Heart left ventricle (tissue), 13 donors: ENCODE results near the gene GLYAT.

Source experiments
- POLR2A ChIP-seq, 2 donors: fragments of 450-650 bp; IDR thresholded peaks; one replicate each; pipeline ENCODE4 v1.6.1; 2017; ENCODE audit warnings: antibody characterized with exemption in 2 of 2, mild to moderate bottlenecking in 2 of 2, moderate library complexity in 2 of 2
- TF ChIP-seq, protein P1 (sequence below), 12 donors: fragments of 200-600 bp; sonication (generic) in 4 of 12; IDR thresholded peaks; one replicate each; pipeline versions ENCODE4 v1.5.0 to v1.8.0; 2018 to 2022; ENCODE audit warnings: antibody characterized with exemption in 12 of 12, mild to moderate bottlenecking in 5 of 12
- donor health status: ischemic (EF 13 %, LVEDD 7.1; RV severe dilation, severe dysfunction).
- donor health status: DM: no; HTN: yes; CAD: no.
- donor health status: DM: no; HTN: no; CAD: no.
- donor health status: ischemic (EF 25% LVEDD 6.9; RV normal size, moderate dysfunction).
- donor health status: ischemic (EF 25% LVEDD 5.7; RV mildly dilated, moderate dysfunction).
- donor health status: ischemic (EF 35%, LVEDD 5.7; RV mildly dilated, moderate dysfunction).
- donor health status: nonischemic (EF 11% LVEDD 7.7; RV severe dilation, severe dysfunction).
- donor health status: DM: yes; HTN: yes; CAD: no.
- donor health status: PGD.
- donor health status: ischemic (EF 29% LVEDD 5.4; RV normal size, mild dysfunction).
- donor health status: nonischemic (EF 23%, LVEDD 6.1; RV moderate dilation, normal function).

DNA sequence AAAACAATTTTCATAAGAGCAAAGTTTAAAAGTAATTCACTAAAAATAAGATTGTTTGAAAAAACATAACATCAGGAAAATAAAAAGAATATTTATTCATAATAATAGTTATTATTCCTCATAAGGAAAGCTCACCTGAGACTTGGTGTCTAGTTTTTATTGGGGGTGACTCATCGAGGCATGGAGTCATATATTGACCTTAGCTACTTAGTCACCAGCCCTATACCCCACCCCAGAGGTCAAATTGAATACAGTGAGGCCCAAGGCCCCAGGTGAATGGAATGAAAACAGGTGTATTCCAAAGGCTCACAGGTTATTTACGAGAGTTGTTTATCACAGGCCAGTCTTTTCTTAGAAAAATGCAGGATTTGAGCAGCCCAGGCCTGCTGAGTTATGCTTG lies 72.3 kb downstream of the GLYAT start:
- TF ChIP-seq, protein P1, sequence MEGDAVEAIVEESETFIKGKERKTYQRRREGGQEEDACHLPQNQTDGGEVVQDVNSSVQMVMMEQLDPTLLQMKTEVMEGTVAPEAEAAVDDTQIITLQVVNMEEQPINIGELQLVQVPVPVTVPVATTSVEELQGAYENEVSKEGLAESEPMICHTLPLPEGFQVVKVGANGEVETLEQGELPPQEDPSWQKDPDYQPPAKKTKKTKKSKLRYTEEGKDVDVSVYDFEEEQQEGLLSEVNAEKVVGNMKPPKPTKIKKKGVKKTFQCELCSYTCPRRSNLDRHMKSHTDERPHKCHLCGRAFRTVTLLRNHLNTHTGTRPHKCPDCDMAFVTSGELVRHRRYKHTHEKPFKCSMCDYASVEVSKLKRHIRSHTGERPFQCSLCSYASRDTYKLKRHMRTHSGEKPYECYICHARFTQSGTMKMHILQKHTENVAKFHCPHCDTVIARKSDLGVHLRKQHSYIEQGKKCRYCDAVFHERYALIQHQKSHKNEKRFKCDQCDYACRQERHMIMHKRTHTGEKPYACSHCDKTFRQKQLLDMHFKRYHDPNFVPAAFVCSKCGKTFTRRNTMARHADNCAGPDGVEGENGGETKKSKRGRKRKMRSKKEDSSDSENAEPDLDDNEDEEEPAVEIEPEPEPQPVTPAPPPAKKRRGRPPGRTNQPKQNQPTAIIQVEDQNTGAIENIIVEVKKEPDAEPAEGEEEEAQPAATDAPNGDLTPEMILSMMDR (IDR thresholded peaks at IDR 0.05), result no peak
- TF ChIP-seq POLR2A (IDR thresholded peaks at IDR 0.05), result no peak
